SK-N-DZ (cell line): ENCODE measurements around the gene B3GAT2.

Experiments used
- DNase-seq: peaks from one replicate; pipeline ENCODE4 v3.0.0-alpha.2; 2015; ENCODE audit warnings: low spot score

Gene B3GAT2

DNA sequence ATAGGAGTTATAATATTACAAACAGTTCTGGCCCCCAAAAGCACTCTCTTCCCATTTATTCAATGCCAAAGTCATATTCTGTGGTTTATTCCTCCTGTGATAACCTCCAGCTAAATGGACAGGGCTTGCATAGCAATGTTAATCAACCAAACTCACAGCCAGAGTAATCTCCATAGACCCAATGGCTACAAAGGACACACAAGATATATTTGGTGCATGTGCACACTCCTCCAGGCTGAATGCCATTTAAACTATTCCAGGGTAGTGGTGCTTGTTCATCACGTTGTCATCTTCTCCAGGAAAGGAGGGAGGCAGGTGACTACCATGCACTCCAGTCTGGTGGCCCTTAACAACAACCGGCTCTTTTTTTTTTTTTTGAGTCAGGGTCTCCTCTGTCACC, 56.8 kb downstream of the B3GAT2 start:
- DNase-seq = no peak

DNA sequence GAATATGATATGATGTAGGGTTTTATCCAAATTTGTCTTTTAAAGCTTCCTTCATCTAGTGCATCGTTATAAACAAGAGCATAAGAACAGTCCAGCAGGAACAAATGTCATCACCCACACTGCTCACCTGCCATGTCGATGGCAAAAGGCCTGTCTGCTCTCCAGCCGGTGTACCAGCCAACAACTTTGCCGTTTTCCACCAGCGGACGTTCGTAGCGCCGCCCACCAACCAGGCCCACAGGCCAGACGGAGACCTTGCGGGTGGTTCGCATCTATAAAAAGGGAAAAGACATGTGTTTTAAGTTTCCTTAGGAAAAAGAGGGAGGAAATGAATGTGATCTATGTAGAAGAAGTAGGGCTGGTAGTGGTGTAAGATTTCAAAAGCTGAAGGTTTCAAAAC, 62.9 kb downstream of the B3GAT2 start:
- no peak for DNase-seq

DNA sequence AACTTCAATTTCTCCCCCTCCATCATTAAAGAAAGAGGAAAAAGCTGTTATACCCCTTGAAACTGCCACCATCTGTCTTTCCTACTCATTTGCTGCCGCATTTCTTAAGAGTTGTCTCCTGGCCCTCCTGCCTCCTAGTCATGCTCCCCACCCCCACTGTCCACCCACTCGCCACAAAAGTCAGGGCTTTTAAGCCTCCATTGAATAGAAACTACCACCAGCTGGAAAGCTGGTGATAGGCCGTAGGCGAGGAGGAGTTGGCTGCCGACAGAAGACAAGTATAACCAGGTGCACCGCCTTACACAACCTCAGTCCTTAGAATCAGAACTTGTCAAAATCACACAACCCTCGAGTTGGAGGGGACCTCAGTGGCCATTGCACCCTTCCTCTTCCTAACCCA, 67.6 kb downstream of the B3GAT2 start:
- no peak for DNase-seq

DNA sequence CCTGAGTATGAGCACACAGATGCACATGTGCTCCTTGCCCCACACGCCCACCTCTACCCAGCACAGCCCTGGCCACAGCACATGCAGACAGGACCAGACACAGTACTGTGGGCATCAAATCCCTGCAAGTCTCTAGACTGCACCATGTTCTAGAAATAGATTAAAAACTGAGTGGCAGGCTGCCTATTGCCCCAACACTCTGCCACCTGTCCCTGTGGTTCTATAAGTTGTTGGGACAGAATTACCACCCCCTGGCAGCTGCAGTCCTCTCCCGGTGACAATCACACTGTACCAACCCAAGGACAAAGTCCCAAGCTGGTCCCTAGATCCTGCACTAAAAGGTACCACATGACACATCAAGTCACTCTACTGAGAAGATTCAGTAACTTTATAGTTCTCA, 70.2 kb downstream of the B3GAT2 start:
- DNase-seq = no peak

DNA sequence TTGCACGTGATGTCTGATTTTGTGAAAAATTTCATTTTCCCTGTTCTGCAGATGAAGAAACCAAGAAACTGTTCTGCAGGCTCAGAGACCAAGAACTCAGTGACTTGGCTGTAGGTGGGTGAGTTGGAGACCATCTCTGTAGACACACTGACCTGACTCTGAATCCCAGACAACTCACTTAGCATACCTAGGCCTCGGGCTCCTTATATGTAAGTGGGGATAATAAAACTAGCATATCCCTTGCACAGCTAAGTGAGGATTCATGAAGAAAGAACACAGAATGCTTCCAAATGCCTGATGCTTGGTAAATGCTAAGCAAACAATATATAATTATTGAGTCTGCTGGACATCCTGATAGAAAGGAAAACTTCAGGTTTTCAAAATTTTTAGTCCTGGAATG, 70.8 kb downstream of the B3GAT2 start:
- DNase-seq = no peak

DNA sequence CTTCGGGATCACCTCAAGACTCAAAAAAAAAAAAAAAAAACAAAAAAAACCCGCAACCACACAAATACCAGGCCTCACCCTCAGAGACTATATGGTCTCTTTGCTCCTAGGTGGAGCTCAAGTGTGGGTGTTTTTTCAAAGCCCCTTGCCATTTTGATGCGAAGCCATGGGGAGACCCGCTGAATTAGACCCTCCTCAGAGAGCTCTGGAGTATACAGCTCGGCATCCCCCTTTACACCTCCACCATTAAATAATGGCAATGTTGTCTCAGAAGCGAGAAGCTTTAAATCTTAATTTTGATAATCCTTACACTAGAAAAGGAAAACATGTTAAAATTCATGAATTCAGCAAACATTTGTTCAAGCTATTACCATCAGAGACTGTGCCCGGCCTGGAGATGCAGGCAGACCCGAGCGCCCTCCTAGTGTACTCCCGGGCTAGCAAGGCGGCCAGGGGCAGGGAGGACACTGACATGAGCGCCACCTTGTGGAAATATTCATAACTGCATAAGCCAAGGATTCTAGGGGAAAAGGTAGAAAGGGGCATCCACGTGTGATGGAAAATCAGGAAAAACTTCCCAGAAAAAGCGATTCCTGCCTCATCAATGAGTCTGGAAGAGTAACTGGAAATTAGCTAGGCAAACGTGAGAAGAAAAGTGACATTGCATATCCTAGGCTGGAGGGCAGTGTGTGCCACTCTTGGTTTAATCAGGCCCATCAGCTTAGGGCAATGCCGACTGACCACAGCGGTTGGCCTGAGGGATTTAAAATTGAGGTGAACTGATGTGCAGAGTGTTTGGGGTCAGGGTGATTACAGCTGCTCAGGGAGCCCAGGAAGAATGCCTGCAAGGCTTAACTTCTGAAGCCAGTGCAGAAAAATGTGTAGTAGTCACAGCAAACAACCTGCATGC, 72.5 kb downstream of the B3GAT2 start:
- peak; percentile 58 for DNase-seq

DNA sequence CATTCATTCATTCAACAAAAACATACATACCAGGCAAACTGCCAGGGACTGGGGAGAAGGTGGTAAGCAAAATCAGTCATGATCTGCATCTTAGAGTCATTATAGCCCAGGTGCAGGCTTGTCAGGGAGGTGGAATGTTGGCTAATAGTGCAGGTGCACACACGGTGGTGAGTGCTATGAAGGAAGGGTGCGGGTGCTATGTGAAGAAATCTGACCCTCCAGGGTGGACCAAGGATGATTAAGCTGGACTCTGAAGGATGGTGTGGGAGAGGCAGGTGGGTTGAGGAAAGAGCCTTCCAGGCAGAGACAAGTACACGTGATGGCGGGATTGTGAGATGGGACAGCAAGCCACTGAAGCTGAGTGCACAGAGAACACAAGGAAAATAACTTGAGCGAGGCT, 77.4 kb downstream of the B3GAT2 start:
- DNase-seq = no peak

DNA sequence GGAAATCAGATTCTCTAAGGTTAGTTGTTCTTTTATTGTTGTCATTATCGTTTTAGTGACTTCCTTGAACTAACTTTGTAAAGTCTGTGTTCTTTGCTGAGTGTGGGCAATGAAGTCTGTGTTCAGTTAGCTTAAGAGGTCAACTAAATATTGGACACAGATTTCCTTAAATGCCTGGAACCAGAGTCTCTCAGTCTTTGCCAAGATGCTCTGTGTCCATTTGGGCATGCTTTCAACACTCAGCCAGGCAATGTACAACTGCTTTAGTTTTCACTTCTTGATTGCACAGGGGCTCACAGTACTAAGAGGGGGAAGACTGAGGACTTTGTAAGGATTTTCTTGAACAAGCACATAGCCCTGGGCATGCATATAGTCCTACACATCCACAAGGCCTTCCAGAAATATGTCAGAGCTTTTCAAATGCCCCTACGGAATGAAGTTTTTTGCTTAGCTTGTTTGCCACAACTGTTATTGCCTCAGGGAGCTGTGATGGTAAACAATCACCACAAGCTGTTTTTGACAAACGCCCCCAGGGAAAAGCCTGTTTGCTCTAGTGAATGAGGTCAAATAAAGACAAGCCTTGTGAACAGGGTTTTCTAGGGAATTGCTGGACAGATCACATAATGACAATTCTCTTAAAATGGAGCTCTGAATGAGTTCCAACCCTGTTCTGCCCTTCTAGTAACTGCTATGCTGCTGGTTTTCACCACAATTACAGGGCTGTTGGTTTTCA, 82.5 kb downstream of the B3GAT2 start:
- DNase-seq = no peak

DNA sequence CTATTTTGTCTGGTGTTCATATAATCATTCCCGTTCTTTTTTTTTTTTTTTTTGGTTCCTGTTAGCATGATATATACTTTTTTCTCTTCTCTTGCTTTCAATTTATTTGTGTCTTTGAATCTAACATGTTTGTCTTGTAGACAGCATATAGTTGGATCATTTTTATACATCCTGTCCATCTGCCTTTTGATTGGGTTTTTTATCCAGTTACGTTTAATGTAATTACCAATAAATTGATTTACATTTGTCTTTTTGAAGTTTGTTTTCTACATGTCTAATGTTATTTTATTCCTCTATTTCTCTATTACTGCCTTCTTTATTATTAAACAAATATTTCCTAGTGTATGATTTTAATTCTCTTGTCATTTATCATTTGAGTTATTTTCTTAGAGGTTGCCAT, 84.4 kb downstream of the B3GAT2 start:
- no peak for DNase-seq

DNA sequence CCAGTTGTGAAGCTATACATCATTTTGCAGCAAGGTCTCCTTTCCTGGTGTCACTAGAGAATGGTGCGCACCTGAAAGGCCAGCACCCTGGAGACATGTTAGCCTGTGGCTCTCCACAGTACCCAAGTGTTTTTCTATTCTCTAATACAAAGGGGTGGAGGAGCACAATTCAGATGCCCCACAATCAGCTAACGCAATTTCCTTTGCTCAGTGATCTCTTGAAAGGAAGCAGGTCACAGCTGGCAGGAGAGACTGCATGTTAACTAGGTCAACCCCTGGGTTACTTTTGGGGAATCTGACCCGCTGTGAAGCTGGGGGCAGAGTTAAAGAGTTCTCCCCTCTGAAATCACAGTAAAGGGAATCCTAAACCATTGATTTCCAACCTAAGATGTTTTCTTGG, 92.5 kb downstream of the B3GAT2 start:
- peak; percentile 20 for DNase-seq

DNA sequence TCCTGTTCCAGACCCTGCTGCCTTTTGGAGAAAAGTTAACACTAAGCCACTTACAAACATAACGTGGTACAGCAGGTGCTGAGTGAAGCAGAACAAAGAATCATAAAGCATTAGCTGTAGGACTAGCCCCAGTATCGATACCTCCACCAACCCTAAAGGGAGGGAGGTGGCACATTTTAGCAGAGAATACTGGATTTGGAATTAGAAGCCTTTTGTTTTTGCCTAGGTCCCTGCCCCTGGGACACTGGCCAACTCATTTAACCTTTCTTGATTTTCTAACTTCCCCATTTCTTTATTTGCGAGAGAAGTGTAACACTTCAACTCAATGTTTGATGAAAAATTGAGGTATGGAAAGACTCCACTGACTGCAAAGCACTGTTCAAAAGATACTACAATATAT, 93.5 kb downstream of the B3GAT2 start:
- no peak for DNase-seq

DNA sequence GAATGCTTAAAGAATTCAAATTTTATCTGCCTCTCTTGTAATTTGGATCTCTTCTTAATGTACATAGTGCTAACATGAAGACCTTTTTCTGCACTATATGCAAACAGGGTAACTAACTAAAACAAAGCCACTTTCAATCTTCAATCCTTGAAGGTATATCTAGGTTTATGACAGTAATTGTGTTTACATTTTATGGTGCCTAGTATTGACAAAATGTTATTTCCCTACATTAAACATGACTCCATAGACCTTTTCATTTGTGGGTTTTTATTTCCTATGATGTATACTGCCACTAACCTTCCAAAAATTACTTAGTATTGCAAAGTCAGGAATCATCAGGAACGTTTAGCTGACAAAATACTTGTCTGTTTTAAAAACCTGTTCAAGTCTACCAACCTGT, 95.9 kb downstream of the B3GAT2 start:
- DNase-seq = no peak

DNA sequence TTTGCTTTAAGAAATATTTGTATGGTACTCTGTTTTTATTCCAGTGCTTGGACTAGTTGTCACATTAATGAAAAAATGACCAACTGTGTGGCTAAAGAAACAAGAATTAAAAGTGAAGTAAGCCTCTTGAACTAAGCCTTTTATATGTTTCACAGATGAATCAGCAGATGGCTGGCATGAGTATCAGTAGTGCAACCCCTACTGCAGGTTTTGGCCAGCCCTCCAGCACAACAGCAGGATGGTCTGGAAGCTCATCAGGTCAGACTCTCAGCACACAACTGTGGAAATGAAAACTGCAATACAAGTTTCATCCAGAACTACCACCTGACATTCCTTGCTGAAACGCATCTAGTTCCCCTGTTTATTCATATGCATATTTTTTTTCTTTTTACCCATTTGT, 96.8 kb downstream of the B3GAT2 start:
- no peak for DNase-seq

DNA sequence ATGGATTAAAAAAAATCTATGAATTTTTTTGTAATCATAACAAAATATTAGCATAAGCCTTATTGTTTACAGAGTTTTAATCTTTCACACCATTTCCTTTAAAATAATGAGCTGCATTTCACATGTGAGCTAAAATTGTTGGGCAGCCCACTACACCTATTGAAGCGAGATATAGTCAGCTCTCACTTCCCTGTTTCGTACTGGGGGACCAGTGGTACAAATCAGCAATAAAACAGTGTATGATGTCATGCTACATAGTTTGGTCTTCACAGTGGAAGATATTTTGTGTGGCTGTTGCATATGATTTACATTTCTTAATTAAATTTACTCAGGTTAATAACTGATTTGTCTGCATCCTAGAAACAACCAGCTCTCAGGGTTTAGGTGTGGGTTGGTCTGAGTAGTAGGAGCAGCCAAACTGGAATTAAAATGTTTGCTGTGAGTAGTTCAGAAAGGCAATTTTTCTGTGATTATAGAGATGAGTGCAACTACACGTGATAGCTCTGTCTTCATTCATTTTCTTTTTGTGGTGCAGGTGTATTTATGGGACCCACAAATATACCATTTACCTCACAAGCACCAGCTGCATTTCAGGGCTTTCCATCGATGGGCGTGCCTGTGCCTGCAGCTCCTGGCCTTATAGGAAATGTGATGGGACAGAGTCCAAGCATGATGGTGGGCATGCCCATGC, 99.3 kb downstream of the B3GAT2 start:
- DNase-seq = no peak

DNA sequence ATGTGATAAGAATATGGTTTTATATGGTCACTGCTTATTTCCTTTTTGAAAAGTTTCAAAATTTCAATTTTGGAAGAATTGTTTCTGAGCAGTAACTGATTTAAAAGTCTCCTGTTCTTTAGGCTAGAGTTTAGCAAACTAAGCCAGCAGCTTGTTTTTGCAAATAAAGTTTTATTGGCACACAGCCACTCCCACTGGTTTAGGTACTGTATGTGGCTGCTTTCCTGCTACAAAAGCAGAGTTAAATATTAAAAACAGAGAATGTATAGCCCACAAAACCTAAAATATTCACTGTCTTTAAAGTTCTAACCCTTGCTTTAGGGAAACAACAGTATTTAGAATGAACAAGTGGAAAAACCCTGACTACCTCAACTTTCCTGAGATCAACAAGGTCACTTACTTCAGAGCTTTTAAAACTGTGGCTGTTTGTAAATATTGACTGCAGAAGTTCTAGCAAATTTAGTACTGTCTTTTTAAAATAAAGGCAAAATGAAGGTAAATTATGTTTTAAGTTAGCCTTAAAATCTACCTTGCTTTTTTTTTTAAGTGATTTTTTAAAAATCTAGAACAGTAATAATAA, 104.1 kb downstream of the B3GAT2 start:
- no peak for DNase-seq

DNA sequence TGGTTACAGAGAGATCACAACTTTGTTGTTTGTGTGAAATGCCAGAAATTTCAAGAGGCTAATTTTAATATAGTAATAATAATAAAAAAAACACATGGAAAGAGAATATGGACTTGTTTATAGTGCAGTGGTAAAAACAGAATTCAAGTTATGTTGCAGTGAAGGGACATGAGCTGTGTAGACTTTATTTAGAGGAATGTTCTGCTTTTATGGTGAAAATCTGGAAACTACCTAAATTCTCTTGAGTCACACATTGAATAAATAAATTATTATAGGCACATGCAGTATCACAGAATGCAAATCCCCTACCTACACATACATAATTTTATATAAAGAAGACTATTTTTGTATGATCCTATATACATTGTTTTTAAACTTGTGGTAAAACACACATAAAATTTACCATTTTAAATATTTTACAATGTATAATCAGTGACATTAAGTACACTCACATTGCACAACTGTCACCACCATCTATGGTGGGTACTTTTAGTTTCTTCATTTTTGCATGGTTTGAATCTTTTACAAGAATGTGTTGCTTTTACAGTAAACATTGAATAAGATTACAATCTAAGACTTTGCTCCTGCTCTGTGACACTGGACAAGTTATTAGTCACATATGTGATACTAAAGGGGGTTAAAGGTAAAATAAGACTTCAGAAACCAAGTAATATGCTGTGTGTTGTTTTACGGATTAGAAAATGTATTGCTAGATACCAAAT, 107.4 kb downstream of the B3GAT2 start:
- no peak for DNase-seq

DNA sequence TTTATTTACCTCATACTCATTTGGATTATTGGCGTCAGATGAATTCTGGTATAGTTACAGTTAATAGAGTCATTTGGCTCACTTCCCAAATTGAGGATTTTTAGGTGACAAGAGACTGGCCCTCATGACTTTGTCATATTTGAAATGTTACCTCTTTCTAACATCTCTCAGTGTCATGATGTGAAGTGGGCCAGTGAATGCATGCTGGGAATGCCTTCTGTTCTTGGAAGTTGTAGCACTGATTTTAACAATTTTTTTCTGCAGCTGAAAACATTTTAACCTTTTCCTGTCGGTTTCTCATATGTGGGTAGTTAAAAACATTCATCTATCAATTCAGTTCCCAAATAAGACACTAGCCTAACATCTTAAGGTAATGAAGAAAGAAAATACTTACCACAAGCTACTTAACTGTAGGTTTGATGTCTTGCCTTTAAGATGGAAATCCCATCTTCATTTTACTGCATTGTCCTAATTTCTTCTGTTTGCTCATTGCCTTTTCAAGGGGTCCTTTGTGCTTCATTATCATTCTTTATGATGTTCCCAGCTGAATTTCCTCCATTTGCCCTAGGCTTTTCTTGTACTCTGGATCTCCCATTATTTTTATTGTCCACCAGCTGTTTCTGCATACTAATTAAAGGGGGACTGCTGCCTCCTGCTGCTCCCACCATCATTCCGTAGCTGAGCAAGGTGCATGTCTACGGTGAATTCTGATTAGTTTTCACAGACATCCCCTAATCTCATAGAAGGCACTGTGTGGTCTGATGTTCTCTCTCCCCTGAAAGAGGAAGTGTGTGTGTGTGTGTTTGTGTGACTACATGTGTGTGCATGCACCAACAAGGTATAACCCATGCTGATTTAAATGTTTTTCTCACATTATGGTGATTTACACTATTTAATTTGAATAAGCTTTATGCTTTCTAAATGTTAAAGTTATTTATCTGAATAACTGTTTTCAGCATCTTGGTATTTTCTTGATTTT, 109.5 kb downstream of the B3GAT2 start:
- DNase-seq = no peak

DNA sequence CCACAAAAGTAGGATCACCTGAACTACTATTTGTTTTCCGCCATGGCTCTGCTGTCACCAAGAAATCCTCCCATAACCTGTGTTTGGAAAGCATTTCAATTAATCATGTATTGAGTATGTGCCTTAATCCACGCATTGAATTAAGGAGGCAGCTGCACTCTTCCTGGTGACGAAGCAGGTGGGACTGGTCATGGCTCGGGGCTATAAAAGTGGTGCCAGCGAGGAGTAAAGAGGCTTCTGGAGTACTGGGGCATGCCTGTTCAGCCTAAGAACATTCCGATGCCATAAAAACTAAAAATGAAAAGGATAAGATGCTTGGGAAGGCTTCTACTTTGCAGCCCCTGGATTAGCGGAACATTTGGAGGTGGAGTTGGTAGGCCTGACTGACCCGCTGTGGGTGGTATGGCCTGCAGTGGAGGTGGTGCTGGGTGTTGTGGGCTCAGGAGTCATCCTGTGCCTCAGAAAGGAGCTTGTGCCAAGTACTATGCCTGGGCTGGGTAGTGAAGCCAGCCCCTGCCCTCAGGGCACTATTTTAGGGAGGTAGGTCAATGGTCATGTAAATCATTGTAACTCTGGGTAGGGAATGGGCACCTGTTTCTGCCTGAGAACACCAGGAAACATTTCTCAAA, 110.5 kb downstream of the B3GAT2 start:
- no peak for DNase-seq

DNA sequence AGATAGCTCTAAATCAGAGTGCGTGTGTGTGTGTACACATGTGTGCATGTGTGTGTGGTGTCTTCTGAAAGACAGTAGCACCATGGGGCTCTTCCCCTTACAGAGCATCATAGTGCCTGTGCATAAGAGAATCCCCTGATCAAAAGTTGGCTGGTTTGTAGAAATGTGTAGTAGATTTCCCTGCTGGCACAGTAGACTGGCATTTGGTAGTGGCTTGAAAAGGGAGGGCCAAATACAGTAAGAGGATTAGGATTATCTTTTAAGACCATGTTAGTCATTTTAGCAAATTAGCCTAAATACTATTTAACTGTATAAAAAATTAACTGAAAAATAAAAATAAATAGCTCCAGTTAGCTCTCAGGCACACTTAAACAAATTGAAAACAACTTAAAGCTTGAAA, 112.6 kb downstream of the B3GAT2 start:
- no peak for DNase-seq
